Measurements from ENCODE around the gene ELF1. TPM values are rescaled to one million over a fixed set of nuclear protein-coding genes. Genes with fewer than 3 reads are reported as not detected.

ELF1 gene
- total and polyA plus RNA-seq, 2 of the 8 experiments (the other 6 are each of a cell fraction or from before 2014, with no cell fraction given), result 5.6 to 18.2 TPM

DNA sequence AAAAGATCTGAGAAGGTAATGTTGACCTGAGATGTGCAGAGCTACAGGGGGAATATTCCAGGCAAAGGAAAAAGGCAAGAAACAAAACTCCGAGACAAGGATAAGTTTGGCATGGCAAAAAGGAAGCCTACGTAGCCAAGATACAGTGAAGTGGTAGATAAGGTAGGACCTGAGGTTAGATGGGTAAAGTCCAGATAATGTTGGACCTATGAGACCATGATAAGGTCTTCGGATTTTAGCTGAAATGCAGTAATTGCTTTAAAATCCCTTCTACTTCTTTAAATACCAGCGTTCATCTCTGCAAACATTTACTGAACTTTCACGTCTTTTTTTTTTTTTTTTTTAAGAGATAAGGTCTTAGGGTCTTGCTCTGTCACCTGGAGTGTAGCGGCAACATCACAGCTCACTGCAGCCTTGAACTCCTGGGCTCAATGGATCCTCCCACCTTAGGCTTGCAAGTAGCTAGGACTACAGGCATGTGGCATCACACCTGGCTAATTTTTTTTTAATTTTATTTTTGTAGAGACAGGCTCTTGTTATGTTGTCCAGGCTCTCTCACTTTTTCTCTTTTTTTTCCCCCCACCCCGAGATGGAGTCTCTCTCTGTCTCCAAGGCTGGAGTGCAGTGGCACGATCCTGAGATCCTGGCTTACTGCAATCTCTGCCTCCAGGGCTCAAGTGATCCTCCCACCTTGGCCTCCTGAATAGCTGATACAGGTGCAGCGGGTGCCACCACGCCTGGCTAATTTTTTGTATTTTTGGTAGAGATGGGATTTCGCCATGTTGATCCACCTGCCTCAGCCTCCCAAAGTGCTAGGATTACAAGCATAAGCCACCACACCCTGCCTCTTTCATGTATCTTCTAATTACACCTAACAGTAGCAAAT is 38.0 kb upstream of the ELF1 start:
- Histone ChIP-seq H3K23ac (ENCODE audit: insufficient read length) (no peak overlapping the region), H3K9ac (replicated peaks in 1 of 4; ENCODE audit: extremely low read depth in 1 of 4, low read depth in 3 of 4, low read length in 3 of 4) (no peak overlapping the region), H2BK120ac (replicated peaks; ENCODE audit: low read depth, low read length) (no peak overlapping the region), H3K79me2 (ENCODE audit: control insufficient read depth in 1 of 2, insufficient read depth in 2 of 2, low read length in 2 of 2) (peaks cover 0 to 34% of the 10 kb centered on the region in 2 experiments; a peak in 2 of 4 replicates), H3K9me3 (ENCODE audit: insufficient read depth in 2 of 2, low read depth in 1 of 2, low read length in 1 of 2) (no peaks in the 10 kb centered on the region), H3K14ac (ENCODE audit: insufficient read length) (no peak overlapping the region), H3K4me3 (ENCODE audit: extremely low read depth in 1 of 4, insufficient read depth in 2 of 4, low read depth in 3 of 4, low read length in 4 of 4) (no peak overlapping the region), H4K91ac (replicated peaks; ENCODE audit: insufficient read length, low read length) (no peak overlapping the region), H3K18ac (ENCODE audit: extremely low read depth, low read length) (no peak overlapping the region), H3K4ac (replicated peaks; ENCODE audit: insufficient read length, low read depth, low read length) (no peak overlapping the region), H2AK5ac (ENCODE audit: low read depth, low read length) (no peak overlapping the region), H4K20me1 (replicated peaks in 1 of 2; ENCODE audit: control insufficient read depth in 1 of 2, insufficient read depth in 2 of 2, low read length in 2 of 2) (peaks cover 0 to 3% of the 10 kb centered on the region in 2 experiments), H3K27ac (ENCODE audit: low read depth, low read length) (no peak overlapping the region), H3K23me2 (ENCODE audit: low read depth, low read length) (peaks cover 7% of the 10 kb centered on the region; the same call in 1 of the 2 replicates), H3K4me2 (ENCODE audit: insufficient read depth in 1 of 2, low read depth in 2 of 2, low read length in 2 of 2) (no peak overlapping the region), H3K56ac (replicated peaks; ENCODE audit: insufficient read length, low read depth, low read length) (no peak overlapping the region), H3K79me1 (ENCODE audit: low read depth, low read length) (no peaks in the 10 kb centered on the region; the same call in 1 of the 2 replicates), H4K5ac (ENCODE audit: insufficient read length, low read depth, low read length) (no peak overlapping the region), H4K8ac (ENCODE audit: extremely low read depth, insufficient read depth, low read length) (no peak overlapping the region), H2BK12ac (ENCODE audit: low read depth, low read length) (no peak overlapping the region), H2AFZ (ENCODE audit: low read length) (no peak overlapping the region), H2BK15ac (ENCODE audit: low read length) (no peak overlapping the region), H3K36me3 (ENCODE audit: control insufficient read depth in 2 of 4, insufficient read depth in 4 of 4, low read length in 3 of 4) (no peaks in the 10 kb centered on the region), H2BK20ac (ENCODE audit: low read length) (no peak overlapping the region), H3K27me3 (replicated peaks in 1 of 4; ENCODE audit: control insufficient read depth in 3 of 4, extremely low read depth in 1 of 4, insufficient read depth in 3 of 4, low read length in 3 of 4) (no peaks in the 10 kb centered on the region), H2BK5ac (ENCODE audit: low read depth, low read length) (no peak overlapping the region), H3K4me1 (replicated peaks in 1 of 4; ENCODE audit: control insufficient read depth in 3 of 4, insufficient read depth in 4 of 4, low read length in 3 of 4) (peaks cover 0 to 3% (median 2%) of the 10 kb centered on the region in 4 experiments; a peak in 2 of 7 replicates)
- TF ChIP-seq TEAD4 (IDR thresholded peaks at IDR 0.05; ENCODE audit: low read depth, low read length) (no peak), SP4 (IDR thresholded peaks at IDR 0.05; ENCODE audit: low read length) (no peak), SP1 (IDR thresholded peaks at IDR 0.05; ENCODE audit: low read depth, low read length) (no peak), EZH2 (IDR thresholded peaks at IDR 0.05; ENCODE audit: low read depth, low read length, severe bottlenecking) (no peak), TCF12 (IDR thresholded peaks at IDR 0.05; ENCODE audit: low read depth, low read length) (no peak), CBX8 (IDR thresholded peaks at IDR 0.05; ENCODE audit: borderline replicate concordance, low read depth, low read length) (no peak)
- TF ChIP-seq, protein P1, sequence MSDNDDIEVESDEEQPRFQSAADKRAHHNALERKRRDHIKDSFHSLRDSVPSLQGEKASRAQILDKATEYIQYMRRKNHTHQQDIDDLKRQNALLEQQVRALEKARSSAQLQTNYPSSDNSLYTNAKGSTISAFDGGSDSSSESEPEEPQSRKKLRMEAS (IDR thresholded peaks at IDR 0.05), result no peak
- TF ChIP-seq, protein P2, sequence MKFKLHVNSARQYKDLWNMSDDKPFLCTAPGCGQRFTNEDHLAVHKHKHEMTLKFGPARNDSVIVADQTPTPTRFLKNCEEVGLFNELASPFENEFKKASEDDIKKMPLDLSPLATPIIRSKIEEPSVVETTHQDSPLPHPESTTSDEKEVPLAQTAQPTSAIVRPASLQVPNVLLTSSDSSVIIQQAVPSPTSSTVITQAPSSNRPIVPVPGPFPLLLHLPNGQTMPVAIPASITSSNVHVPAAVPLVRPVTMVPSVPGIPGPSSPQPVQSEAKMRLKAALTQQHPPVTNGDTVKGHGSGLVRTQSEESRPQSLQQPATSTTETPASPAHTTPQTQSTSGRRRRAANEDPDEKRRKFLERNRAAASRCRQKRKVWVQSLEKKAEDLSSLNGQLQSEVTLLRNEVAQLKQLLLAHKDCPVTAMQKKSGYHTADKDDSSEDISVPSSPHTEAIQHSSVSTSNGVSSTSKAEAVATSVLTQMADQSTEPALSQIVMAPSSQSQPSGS (IDR thresholded peaks at IDR 0.05; ENCODE audit: low read length), result no peak
- CTCF ChIA-PET (ENCODE audit: partially characterized antibody), result interaction anchor here (0.6 to 0.8 kb wide), 3 partner anchors 50 to 173 kb away, joined by 3 to 5 read pairs (median 3); no protein-coding TSS in a partner anchor
- FAIRE-seq, result no peak
- WGBS, 2 experiments (ENCODE audit: extremely low coverage in 1 of 2, insufficient coverage in 1 of 2, insufficient read length in 1 of 2, insufficient replicate concordance in 2 of 2, low coverage in 1 of 2, low lambda C conversion rate in 2 of 2, missing lambda C conversion rate in 1 of 2), result 89% methylated on average over 11 of the region's 11 CpGs; no CpG with 5 or more reads in 1 of the 2 experiments
- POLR2A ChIA-PET (ENCODE audit: partially characterized antibody), result interaction anchor here (1.0 kb wide), 2 partner anchors 51 to 171 kb away, joined by 3 to 4 read pairs; no protein-coding TSS in a partner anchor
- DNase-seq (ENCODE audit: low read depth in 1 of 2, low spot score in 2 of 2), result no peak
